ENCODE results near the gene VCL.

DNA sequence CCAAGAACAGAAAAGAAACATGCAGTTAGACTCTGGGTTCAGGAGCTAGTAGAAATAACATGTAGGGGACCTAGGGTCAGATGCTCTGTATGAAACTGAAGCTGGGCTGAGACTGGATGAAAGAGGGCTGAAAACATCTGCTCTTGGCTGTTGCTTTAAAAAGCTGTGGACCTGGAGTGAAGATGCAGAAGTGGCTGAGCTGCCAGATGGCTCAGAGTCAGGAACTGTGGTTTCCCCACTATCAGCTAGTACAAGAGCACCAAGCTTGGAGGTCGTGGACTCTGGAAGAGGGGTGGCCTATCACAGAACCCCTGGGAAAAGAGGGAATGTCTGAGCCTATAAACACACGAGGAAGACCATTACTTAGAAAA lies 159.0 kb downstream of the VCL start:
- TF ChIP-seq, protein P1, sequence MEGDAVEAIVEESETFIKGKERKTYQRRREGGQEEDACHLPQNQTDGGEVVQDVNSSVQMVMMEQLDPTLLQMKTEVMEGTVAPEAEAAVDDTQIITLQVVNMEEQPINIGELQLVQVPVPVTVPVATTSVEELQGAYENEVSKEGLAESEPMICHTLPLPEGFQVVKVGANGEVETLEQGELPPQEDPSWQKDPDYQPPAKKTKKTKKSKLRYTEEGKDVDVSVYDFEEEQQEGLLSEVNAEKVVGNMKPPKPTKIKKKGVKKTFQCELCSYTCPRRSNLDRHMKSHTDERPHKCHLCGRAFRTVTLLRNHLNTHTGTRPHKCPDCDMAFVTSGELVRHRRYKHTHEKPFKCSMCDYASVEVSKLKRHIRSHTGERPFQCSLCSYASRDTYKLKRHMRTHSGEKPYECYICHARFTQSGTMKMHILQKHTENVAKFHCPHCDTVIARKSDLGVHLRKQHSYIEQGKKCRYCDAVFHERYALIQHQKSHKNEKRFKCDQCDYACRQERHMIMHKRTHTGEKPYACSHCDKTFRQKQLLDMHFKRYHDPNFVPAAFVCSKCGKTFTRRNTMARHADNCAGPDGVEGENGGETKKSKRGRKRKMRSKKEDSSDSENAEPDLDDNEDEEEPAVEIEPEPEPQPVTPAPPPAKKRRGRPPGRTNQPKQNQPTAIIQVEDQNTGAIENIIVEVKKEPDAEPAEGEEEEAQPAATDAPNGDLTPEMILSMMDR (conservative IDR thresholded peaks at IDR 0.05 in 1 of 2, IDR thresholded peaks at IDR 0.05 in 1 of 2; ENCODE audit: low read depth in 1 of 2, low read length in 2 of 2): no peak
- TF ChIP-seq EZH2 (IDR thresholded peaks at IDR 0.05; ENCODE audit: low read length, missing control alignments): no peak
